Esophagus (tissue), 2 donors: ENCODE results near the gene UNKL. TPM values are rescaled to one million over a fixed set of nuclear protein-coding genes. Genes with fewer than 3 reads are reported as not detected.

Experiments used
- H3K27ac ChIP-seq, 2 donors: one replicate each; pipeline ENCODE4 v1.5.1; 2013; ENCODE audit warnings: low read depth in 2 of 2, mild to moderate bottlenecking in 2 of 2, inconsistent platforms in 1 of 2, low read length in 1 of 2, moderate library complexity in 1 of 2
- H3K27me3 ChIP-seq, 2 donors: one replicate each; pipeline ENCODE4 v1.6.1; 2013; ENCODE audit warnings: low read length in 2 of 2, control low read depth in 1 of 2, mild to moderate bottlenecking in 1 of 2; ENCODE audit not compliant: insufficient read depth in 2 of 2, control insufficient read depth in 1 of 2
- H3K36me3 ChIP-seq, 2 donors: one replicate each; pipeline ENCODE4 v1.6.1; 2013; ENCODE audit warnings: low read length in 1 of 2; ENCODE audit not compliant: control insufficient read depth in 2 of 2, insufficient read depth in 2 of 2
- H3K4me1 ChIP-seq, 2 donors: one replicate each; pipeline ENCODE4 v1.6.1; 2013; ENCODE audit warnings: low read length in 1 of 2; ENCODE audit not compliant: control insufficient read depth in 2 of 2, insufficient read depth in 2 of 2
- H3K4me3 ChIP-seq, 2 donors: one replicate each; pipeline ENCODE4 v1.5.1; 2013; ENCODE audit warnings: low read length in 2 of 2, mild to moderate bottlenecking in 2 of 2, low read depth in 1 of 2, moderate library complexity in 1 of 2
- H3K9me3 ChIP-seq, 2 donors: one replicate each; pipeline ENCODE4 v1.6.1; 2013; ENCODE audit warnings: mild to moderate bottlenecking in 2 of 2, low read depth in 1 of 2, low read length in 1 of 2, moderate library complexity in 1 of 2; ENCODE audit not compliant: control insufficient read depth in 2 of 2, insufficient read depth in 1 of 2
- WGBS, 2 donors: extraction: QIAGEN DNeasy Blood & Tissue Kit; methylation state at CpG; one replicate each; pipeline ENCODE4 v1.1.7; 2013; 5-methylcytosine and 5-hydroxymethylcytosine counted together
- polyA plus RNA-seq, 2 donors: library from polyadenylated mRNA; stranded (reverse); fragments of 200-250 nt; gene quantifications; one replicate each; pipeline ENCODE4 v1.2.3, GENCODE V29; 2013
- donor health status: healthy with polysubstance abuse.
- donor health status: Bipolar disorder and iron deficiency.

The UNKL gene
- polyA plus RNA-seq, 2 donors: 5.4 to 8.1 TPM

DNA sequence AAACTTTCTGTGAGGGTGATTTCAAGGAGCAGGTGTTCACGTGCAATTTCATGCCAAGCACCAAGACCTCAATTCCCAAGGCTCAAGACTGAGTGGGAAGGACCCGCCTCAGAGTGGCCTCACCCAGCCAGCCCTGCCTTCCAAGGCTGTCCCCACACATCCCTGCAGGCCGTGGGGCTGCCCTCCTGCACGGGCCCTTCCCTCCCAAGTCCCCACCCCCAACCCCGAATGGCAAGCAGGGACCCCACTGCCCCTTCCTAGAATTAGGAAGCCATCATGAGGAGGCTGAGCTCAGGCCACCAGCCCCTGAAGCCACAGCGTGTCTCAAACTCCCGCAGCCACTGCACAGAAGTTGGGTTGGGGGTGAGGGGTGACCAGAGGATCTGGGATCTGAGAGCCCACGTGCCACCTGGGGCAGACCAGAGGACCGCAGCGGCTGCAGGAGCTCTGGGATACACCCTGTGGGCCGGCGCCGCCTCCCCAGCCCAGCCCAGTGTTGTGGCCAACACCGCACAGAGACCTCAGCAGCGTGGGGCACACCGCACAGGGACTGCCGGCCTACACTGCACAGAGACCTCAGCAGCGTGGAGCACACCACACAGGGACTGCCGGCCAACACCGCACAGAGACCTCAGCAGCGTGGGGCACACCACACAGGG lies 42.1 kb downstream of the UNKL start:
- Histone ChIP-seq H3K4me3 (no peak overlapping the region), H3K27ac (no peak overlapping the region), H3K4me1 (no peaks in the 10 kb centered on the region), H3K36me3 (peaks cover 0 to 29% of the 10 kb centered on the region in 2 donors), H3K27me3 (no peaks in the 10 kb centered on the region), H3K9me3 (no peaks in the 10 kb centered on the region)
- 89 to 95% methylated on average over 16 to 18 of the region's 21 CpGs for WGBS, 2 donors

DNA sequence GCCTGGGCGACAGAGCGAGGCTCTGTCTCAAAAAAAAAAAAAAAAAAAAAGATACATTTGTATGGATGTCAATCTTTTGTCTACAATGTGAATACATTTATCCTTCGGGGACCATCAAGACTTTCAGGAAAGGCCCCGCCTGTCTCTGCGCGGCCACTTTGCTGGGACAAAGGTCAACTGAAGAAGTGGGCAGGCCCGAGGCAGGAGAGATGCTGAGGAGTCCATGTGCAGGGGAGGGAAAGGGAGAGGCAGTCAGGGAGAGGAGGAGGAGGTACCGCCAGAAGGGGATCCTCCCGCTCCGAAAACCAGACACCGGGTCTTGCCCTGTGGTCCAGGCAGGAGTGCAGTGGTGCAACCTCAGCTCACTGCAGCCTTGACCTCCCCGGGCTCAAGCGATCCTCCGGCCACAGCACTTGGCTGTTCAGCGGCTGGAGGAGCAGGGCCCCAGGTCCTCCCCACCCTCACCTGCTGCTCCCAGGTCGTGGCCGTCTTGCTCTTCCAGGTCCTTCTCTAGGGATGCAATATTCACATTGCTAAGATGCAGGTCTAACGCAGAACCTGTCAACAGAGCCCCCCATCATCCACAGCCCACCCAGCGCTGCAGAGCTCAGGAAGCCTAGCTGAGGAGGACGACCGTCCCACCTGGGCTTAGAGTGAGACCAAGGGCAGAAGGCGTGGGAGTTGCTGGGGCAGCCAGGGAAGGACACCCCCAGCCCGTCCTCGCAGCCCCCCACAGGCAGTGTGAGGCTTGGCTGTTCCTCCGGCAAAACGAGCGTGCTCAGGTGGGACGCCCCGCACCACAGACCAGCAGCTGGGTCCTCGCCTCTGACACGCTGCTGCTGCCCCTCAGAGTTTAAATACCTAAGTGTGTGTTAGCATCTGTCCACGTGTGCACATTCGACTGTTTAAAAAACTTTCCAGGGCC lies 43.2 kb downstream of the UNKL start:
- Histone ChIP-seq H3K4me3 (no peak overlapping the region), H3K9me3 (no peaks in the 10 kb centered on the region), H3K4me1 (no peaks in the 10 kb centered on the region), H3K27me3 (no peaks in the 10 kb centered on the region), H3K27ac (no peak overlapping the region), H3K36me3 (peaks cover 1 to 37% of the 10 kb centered on the region in 2 donors)
- 90 to 94% methylated on average over 31 to 33 of the region's 33 CpGs for WGBS, 2 donors

DNA sequence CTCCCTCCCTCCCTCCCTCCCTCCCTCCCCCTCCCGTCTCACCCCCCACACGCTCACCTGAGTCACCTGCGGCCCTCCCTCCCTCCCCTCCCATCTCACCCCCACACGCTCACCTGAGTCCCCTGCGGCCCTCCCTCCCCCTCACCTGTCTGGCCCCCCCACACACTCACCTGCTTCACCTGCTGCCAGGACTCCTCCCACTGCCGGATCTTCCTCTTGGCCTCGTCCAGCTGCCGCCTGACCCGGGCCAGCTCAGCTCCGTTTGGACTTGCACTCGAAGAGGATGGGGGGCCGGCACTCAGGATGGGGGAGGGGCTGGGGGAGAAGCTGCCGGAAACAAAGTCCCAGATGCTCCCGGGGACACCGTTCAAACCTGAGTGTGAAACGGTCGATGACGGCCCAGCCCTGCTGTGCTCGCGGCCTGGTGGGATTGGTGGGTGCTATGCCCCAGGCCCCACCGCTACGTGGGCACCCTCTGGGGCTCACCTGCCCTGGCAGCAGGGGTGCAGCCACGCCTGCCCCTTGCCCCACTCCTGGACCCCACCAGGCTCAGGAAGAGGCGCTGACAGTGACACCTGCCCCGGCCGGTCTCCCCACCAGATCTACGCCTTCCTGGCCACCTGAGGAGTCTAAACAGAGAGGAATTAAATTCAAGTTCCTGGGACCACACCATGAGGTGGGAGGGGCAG lies 46.9 kb downstream of the UNKL start:
- H3K27me3 ChIP-seq: no peaks in the 10 kb centered on the region
- H3K27ac ChIP-seq: no peak overlapping the region
- H3K9me3 ChIP-seq: no peaks in the 10 kb centered on the region
- peaks cover 0 to 3% of the 10 kb centered on the region in 2 donors for H3K4me1 ChIP-seq
- H3K36me3 ChIP-seq: peaks cover 7 to 49% of the 10 kb centered on the region in 2 donors
- WGBS, 2 donors: 69 to 83% methylated on average over 20 to 27 of the region's 27 CpGs
- no peak overlapping the region for H3K4me3 ChIP-seq

DNA sequence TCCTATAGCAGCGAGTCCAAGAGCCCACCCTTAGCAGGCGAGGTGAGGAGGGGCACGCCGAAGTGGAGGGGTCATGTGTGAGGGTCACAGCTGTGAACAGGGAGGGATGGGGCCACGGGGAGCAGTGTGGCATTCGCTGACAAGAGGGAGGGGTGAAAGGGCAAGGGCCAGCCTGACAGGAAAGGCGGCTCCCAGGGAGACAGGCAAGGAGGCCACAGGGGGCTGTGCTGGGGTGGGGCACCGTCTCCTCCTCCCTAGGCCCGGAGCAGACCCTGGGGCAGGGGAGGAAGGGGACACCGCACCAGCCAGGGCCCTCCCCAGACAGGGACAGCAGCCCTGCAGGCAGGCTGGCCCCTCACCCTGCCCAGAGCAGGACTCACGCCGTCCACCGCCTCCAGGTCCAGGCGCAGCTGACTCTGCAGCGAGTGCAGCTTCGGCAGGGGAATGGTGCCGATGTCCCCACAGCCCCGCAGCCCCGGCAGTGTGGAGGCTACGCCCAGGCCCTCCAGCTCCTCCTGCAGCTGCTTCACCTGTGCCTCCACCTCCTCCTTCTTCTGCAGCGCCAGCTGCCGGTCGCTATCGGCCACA lies 47.7 kb downstream of the UNKL start:
- H3K36me3 ChIP-seq: peaks cover 7 to 57% of the 10 kb centered on the region in 2 donors
- H3K4me3 ChIP-seq: no peak overlapping the region
- peaks cover 0 to 3% of the 10 kb centered on the region in 2 donors for H3K4me1 ChIP-seq
- H3K27me3 ChIP-seq: no peaks in the 10 kb centered on the region
- WGBS, 2 donors: 86 to 90% methylated on average over 17 to 24 of the region's 24 CpGs
- H3K9me3 ChIP-seq: no peaks in the 10 kb centered on the region
- no peak overlapping the region for H3K27ac ChIP-seq

DNA sequence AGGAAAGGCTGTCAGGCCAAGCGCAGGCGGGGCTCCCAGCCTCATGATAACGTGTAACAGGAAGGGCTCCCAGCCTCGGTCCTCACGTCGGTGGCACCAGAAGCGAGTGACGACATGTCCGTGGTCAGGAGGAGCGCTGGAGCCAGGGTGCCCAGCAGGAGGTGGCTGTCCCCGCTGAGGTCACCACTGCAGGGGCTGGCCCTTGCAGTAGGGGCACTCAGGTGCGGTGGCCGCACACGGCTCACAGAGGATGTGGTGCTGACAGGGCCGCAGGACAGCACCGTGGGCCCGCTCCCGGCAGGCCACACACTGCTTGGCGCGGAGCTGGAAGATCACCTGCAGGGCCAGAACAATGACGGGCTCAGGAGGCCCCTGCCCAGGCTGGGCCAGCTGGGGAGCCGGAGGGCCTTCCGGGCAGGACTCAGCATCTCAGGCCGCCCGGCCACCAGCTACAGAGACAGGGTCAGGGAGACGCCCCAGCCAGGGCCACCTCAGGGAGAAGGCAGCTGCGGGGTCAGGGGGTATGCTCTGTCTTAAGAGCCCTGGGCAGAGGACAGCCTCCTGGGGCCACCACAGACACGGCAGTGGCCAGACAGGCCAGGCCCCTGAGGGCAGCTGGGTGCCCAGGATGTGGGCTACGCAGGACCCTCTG lies 48.3 kb downstream of the UNKL start:
- 89% methylated on average over 25 to 29 of the region's 29 CpGs for WGBS, 2 donors
- peaks cover 7 to 52% of the 10 kb centered on the region in 2 donors for H3K36me3 ChIP-seq

DNA sequence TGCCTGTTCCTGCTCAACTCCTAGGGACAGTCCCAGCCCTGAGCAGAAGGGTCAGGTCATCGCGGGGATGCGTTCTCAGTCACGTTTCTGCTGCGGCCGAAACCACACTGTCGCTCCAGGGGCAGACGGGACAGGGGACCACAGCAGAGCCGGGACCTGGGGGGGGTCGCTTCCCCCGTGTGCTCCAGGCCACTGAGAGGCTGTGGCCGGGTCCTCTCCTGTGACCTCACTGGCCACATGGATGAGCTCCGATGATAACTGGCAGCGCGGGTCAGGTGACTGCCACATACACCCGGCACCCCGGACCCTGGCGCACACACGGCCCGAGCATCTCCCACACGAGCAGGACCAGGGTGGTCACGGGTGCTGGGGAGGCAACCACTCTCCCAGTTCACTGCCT lies 50.0 kb downstream of the UNKL start:
- no peak overlapping the region for H3K27ac ChIP-seq
- no peaks in the 10 kb centered on the region for H3K27me3 ChIP-seq
- peaks cover 7 to 53% of the 10 kb centered on the region in 2 donors for H3K36me3 ChIP-seq
- H3K9me3 ChIP-seq: no peaks in the 10 kb centered on the region
- peaks cover 0 to 3% of the 10 kb centered on the region in 2 donors for H3K4me1 ChIP-seq
- 89% methylated on average over 22 of the region's 22 CpGs for WGBS, 2 donors
- H3K4me3 ChIP-seq: no peak overlapping the region

More for the DNA sequence above, 48.3 kb downstream of the UNKL start:
- no peak overlapping the region for H3K4me3 ChIP-seq
- H3K4me1 ChIP-seq: peaks cover 0 to 3% of the 10 kb centered on the region in 2 donors
- H3K9me3 ChIP-seq: no peaks in the 10 kb centered on the region
- no peaks in the 10 kb centered on the region for H3K27me3 ChIP-seq
- no peak overlapping the region for H3K27ac ChIP-seq

DNA sequence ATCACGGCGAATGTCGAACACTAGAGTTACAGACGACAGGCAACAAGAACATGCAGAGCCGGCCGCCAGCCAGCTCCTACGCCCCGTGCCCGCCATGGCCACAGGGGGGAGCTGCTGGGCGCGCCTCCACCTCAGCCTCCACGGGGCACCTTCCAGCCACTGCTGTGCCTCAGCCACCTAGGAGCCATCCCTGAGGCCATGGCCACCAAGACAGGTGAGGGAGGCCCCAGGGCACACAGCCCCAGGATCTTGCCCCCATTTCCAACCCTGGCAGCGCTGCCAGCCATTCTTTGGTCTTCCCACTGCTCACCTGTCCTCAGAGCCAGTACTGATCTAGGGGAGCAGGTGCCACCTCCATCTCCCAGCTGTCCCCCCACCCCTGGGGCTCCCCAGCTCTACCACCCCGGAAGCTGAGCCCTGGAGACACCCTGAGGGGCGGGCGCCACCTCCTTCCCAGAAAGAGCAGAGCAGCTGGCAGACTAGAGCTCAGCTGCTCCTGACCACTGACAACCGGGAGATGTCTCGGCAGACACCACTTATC lies 50.9 kb downstream of the UNKL start:
- Histone ChIP-seq H3K4me1 (peaks cover 0 to 3% of the 10 kb centered on the region in 2 donors), H3K4me3 (no peak overlapping the region), H3K27ac (no peak overlapping the region), H3K9me3 (no peaks in the 10 kb centered on the region), H3K27me3 (no peaks in the 10 kb centered on the region), H3K36me3 (peaks cover 7 to 53% of the 10 kb centered on the region in 2 donors)
- 41 to 42% methylated on average over 18 of the region's 18 CpGs for WGBS, 2 donors

DNA sequence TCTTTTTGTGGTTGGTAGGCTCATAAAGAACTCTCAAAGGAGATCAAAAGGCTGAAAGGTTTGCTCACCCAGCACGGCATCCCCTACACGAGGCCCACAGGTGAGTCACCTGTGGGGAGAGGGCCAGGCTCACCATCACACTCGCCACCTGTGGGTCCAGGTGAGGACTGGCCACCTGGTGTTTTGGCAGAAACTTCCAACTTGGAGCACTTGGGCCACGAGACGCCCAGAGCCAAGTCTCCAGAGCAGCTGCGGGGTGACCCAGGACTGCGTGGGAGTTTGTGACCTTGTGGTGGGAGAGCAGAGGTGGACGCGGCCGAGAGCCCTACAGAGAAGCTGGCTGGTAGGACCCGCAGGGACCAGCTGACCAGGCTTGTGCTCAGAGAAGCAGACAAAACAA lies 51.7 kb downstream of the UNKL start:
- peaks cover 0 to 5% of the 10 kb centered on the region in 2 donors for H3K4me1 ChIP-seq
- 82 to 84% methylated on average over 11 of the region's 11 CpGs for WGBS, 2 donors
- H3K27ac ChIP-seq: no peak overlapping the region
- H3K27me3 ChIP-seq: no peaks in the 10 kb centered on the region
- no peak overlapping the region for H3K4me3 ChIP-seq
- H3K9me3 ChIP-seq: no peaks in the 10 kb centered on the region
- peaks cover 7 to 50% of the 10 kb centered on the region in 2 donors for H3K36me3 ChIP-seq
